ENCODE measurements around the gene PCDHGA10. TPM values are rescaled to one million over a fixed set of nuclear protein-coding genes. Genes with fewer than 3 reads are reported as not detected.

The PCDHGA10 gene
- total and polyA plus RNA-seq, 2 donors: 1.6 to 12.3 TPM

Other genes starting within 250 kb of the PCDHGA10 start
Only the 30 nearest of the 37 such genes appear.
- 5.0 TPM for gene PCDHB10, start 220.6 kb upstream of the PCDHGA10 start, total RNA-seq
- 5.1 TPM for gene PCDHB10, start 220.6 kb upstream of the PCDHGA10 start, polyA plus RNA-seq
- gene PCDHB11, start 213.4 kb upstream of the PCDHGA10 start, total RNA-seq: 7.3 TPM
- gene PCDHB11, start 213.4 kb upstream of the PCDHGA10 start, polyA plus RNA-seq: 2.8 TPM
- gene PCDHB12, start 204.3 kb upstream of the PCDHGA10 start, total RNA-seq: 6.9 TPM
- gene PCDHB12, start 204.3 kb upstream of the PCDHGA10 start, polyA plus RNA-seq: 3.4 TPM
- gene PCDHB13, start 199.1 kb upstream of the PCDHGA10 start, total RNA-seq: 5.9 TPM
- gene PCDHB13, start 199.1 kb upstream of the PCDHGA10 start, polyA plus RNA-seq: 2.5 TPM
- 10.1 TPM for gene PCDHB14, start 189.6 kb upstream of the PCDHGA10 start, total RNA-seq
- 8.2 TPM for gene PCDHB14, start 189.6 kb upstream of the PCDHGA10 start, polyA plus RNA-seq
- 7.8 TPM for gene PCDHB15, start 167.6 kb upstream of the PCDHGA10 start, total RNA-seq
- gene PCDHB15, start 167.6 kb upstream of the PCDHGA10 start, polyA plus RNA-seq: 7.3 TPM
- 0.69 TPM for gene SLC25A2, start 108.9 kb upstream of the PCDHGA10 start, total RNA-seq
- gene SLC25A2, start 108.9 kb upstream of the PCDHGA10 start, polyA plus RNA-seq: not detected
- 85.9 TPM for gene TAF7, start 92.2 kb upstream of the PCDHGA10 start, total RNA-seq
- 100 TPM for gene TAF7, start 92.2 kb upstream of the PCDHGA10 start, polyA plus RNA-seq
- 1.2 TPM for gene PCDHGA1, start 82.5 kb upstream of the PCDHGA10 start, total RNA-seq
- gene PCDHGA1, start 82.5 kb upstream of the PCDHGA10 start, polyA plus RNA-seq: 1.2 TPM
- gene PCDHGA2, start 74.2 kb upstream of the PCDHGA10 start, total RNA-seq: 5.7 TPM
- gene PCDHGA2, start 74.2 kb upstream of the PCDHGA10 start, polyA plus RNA-seq: 4.1 TPM
- gene PCDHGA3, start 69.2 kb upstream of the PCDHGA10 start, total RNA-seq: 4.6 TPM
- 1.6 TPM for gene PCDHGA3, start 69.2 kb upstream of the PCDHGA10 start, polyA plus RNA-seq
- gene PCDHGB1, start 62.9 kb upstream of the PCDHGA10 start, total RNA-seq: 5.7 TPM
- gene PCDHGB1, start 62.9 kb upstream of the PCDHGA10 start, polyA plus RNA-seq: 0.47 TPM
- gene PCDHGA4, start 58.0 kb upstream of the PCDHGA10 start, total RNA-seq: 5.8 TPM
- gene PCDHGA4, start 58.0 kb upstream of the PCDHGA10 start, polyA plus RNA-seq: 2.2 TPM
- 7.9 TPM for gene PCDHGB2, start 53.0 kb upstream of the PCDHGA10 start, total RNA-seq
- 2.2 TPM for gene PCDHGB2, start 53.0 kb upstream of the PCDHGA10 start, polyA plus RNA-seq
- gene PCDHGA5, start 48.8 kb upstream of the PCDHGA10 start, total RNA-seq: 7.0 TPM
- gene PCDHGA5, start 48.8 kb upstream of the PCDHGA10 start, polyA plus RNA-seq: 2.6 TPM
- gene PCDHGB3, start 42.7 kb upstream of the PCDHGA10 start, total RNA-seq: 7.3 TPM
- 1.4 TPM for gene PCDHGB3, start 42.7 kb upstream of the PCDHGA10 start, polyA plus RNA-seq
- 9.6 TPM for gene PCDHGA6, start 39.1 kb upstream of the PCDHGA10 start, total RNA-seq
- gene PCDHGA6, start 39.1 kb upstream of the PCDHGA10 start, polyA plus RNA-seq: 3.7 TPM
- 6.9 TPM for gene PCDHGA7, start 30.2 kb upstream of the PCDHGA10 start, total RNA-seq
- gene PCDHGA7, start 30.2 kb upstream of the PCDHGA10 start, polyA plus RNA-seq: 1.9 TPM
- 11.7 TPM for gene PCDHGB4, start 25.3 kb upstream of the PCDHGA10 start, total RNA-seq
- 2.4 TPM for gene PCDHGB4, start 25.3 kb upstream of the PCDHGA10 start, polyA plus RNA-seq
- 9.1 TPM for gene PCDHGA8, start 20.4 kb upstream of the PCDHGA10 start, total RNA-seq
- gene PCDHGA8, start 20.4 kb upstream of the PCDHGA10 start, polyA plus RNA-seq: 0.25 TPM
- gene PCDHGB5, start 15.0 kb upstream of the PCDHGA10 start, total RNA-seq: 13.5 TPM
- 4.7 TPM for gene PCDHGB5, start 15.0 kb upstream of the PCDHGA10 start, polyA plus RNA-seq
- 12.5 TPM for gene PCDHGA9, start 10.2 kb upstream of the PCDHGA10 start, total RNA-seq
- gene PCDHGA9, start 10.2 kb upstream of the PCDHGA10 start, polyA plus RNA-seq: 3.1 TPM
- gene PCDHGB6, start 5.0 kb upstream of the PCDHGA10 start, total RNA-seq: 12.0 TPM
- gene PCDHGB6, start 5.0 kb upstream of the PCDHGA10 start, polyA plus RNA-seq: 5.0 TPM
- gene PCDHGB7, start 4.7 kb downstream of the PCDHGA10 start, total RNA-seq: 10.4 TPM
- 11.7 TPM for gene PCDHGB7, start 4.7 kb downstream of the PCDHGA10 start, polyA plus RNA-seq
- gene PCDHGA11, start 8.1 kb downstream of the PCDHGA10 start, total RNA-seq: 12.5 TPM
- 1.9 TPM for gene PCDHGA11, start 8.1 kb downstream of the PCDHGA10 start, polyA plus RNA-seq
- 7.8 TPM for gene PCDHGA12, start 17.5 kb downstream of the PCDHGA10 start, total RNA-seq
- gene PCDHGA12, start 17.5 kb downstream of the PCDHGA10 start, polyA plus RNA-seq: 2.9 TPM
- 62.8 TPM for gene PCDHGC3, start 63.0 kb downstream of the PCDHGA10 start, total RNA-seq
- gene PCDHGC3, start 63.0 kb downstream of the PCDHGA10 start, polyA plus RNA-seq: 101 TPM
- 6.8 TPM for gene PCDHGC4, start 72.0 kb downstream of the PCDHGA10 start, total RNA-seq
- gene PCDHGC4, start 72.0 kb downstream of the PCDHGA10 start, polyA plus RNA-seq: 0.23 TPM
- gene PCDHGC5, start 76.1 kb downstream of the PCDHGA10 start, total RNA-seq: 3.7 TPM
- 0.29 TPM for gene PCDHGC5, start 76.1 kb downstream of the PCDHGA10 start, polyA plus RNA-seq
- 18.1 TPM for gene DIAPH1, start 206.0 kb downstream of the PCDHGA10 start, total RNA-seq
- 30.3 TPM for gene DIAPH1, start 206.0 kb downstream of the PCDHGA10 start, polyA plus RNA-seq

Data from urinary bladder (tissue), 2 donors.